Measurements from ENCODE around the gene PPP2R3B.

DNA sequence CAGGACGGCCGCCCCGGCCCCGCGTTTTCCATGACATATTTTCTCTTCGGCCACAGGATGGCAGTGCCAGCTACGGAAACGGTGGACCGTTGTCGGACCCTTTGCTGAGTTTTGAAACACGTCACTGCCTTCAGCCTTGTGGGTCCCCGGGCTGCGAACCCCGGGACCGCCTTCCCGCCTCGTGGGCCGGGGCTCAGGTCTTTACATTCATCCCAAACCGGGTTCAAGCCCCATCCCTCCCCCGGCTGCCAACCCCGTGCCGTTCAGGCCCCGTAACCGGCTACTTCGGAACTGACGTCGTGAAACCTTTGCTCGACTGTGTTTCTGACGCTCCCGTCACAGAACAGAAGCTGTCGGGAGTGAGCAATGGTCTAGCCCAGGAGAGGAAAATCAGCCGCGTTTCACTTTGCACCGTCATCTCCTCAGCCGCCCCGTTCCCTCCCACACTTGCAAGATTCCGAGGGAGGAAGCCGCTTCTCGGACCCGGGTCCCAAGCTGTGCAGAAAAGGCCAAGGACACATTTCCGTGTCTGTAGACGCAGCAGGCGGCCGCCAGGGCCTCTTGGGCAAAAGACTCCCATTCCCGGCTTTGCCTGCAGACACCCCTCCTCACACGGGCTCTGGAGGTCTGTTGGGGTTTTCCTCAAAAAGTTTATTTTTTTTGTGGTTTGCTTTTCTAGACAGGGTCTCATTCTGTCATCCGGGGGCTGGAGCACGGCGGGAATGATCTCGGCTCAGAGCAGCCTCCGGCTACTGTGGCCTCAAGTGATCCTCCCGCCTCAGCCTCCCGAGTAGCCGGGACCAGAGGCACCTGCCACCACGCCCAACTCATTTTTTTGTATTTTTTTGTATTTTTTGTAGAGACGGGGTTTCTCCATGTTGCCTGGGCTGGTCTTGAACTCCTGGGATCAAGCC lies 41.4 kb upstream of the PPP2R3B start:
- no peak for TF ChIP-seq HMGA2 (CRISPR knock-in tag; IDR thresholded peaks at IDR 0.05)
- TF ChIP-seq, protein P1, sequence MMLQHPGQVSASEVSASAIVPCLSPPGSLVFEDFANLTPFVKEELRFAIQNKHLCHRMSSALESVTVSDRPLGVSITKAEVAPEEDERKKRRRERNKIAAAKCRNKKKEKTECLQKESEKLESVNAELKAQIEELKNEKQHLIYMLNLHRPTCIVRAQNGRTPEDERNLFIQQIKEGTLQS (CRISPR knock-in tag; conservative IDR thresholded peaks at IDR 0.05) = no peak
- TF ChIP-seq ZBTB21 (CRISPR knock-in tag; IDR thresholded peaks at IDR 0.05; ENCODE audit: borderline replicate concordance) = no peak
- TF ChIP-seq, protein P2, sequence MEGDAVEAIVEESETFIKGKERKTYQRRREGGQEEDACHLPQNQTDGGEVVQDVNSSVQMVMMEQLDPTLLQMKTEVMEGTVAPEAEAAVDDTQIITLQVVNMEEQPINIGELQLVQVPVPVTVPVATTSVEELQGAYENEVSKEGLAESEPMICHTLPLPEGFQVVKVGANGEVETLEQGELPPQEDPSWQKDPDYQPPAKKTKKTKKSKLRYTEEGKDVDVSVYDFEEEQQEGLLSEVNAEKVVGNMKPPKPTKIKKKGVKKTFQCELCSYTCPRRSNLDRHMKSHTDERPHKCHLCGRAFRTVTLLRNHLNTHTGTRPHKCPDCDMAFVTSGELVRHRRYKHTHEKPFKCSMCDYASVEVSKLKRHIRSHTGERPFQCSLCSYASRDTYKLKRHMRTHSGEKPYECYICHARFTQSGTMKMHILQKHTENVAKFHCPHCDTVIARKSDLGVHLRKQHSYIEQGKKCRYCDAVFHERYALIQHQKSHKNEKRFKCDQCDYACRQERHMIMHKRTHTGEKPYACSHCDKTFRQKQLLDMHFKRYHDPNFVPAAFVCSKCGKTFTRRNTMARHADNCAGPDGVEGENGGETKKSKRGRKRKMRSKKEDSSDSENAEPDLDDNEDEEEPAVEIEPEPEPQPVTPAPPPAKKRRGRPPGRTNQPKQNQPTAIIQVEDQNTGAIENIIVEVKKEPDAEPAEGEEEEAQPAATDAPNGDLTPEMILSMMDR (IDR thresholded peaks at IDR 0.05) = no peak
- no peak for TF ChIP-seq JUN (CRISPR knock-in tag; IDR thresholded peaks at IDR 0.05)
- no peak for TF ChIP-seq NR3C1 (CRISPR knock-in tag; conservative IDR thresholded peaks at IDR 0.05; ENCODE audit: low read depth)
- TF ChIP-seq FOXK1 (CRISPR knock-in tag; IDR thresholded peaks at IDR 0.05) = no peak
- no peak for TF ChIP-seq SP1 (CRISPR knock-in tag; conservative IDR thresholded peaks at IDR 0.05)
- no peak for TF ChIP-seq IRF2 (CRISPR knock-in tag; IDR thresholded peaks at IDR 0.05; ENCODE audit: borderline replicate concordance, low read depth)
- no peak for TF ChIP-seq CBFB (CRISPR knock-in tag; IDR thresholded peaks at IDR 0.05; ENCODE audit: low read depth)
